Measurements from ENCODE around the gene SFXN1.
"Not testable (repeated sequence)": the region's sequence is repeated elsewhere in the genome, so short reads cannot be mapped to it uniquely, and the experiment has no call there.

Gene SFXN1

GRCh38 chr5:175447571-175447970 is 30.8 kb upstream of the SFXN1 start:
- no peak overlapping the region for H3K14ac ChIP-seq (ENCODE audit: low read length)
- H4K8ac ChIP-seq (ENCODE audit: low read depth, low read length), result no peak overlapping the region
- no peaks in the 10 kb centered on the region for H3K36me3 ChIP-seq (ENCODE audit: control insufficient read depth in 1 of 2, insufficient read depth in 2 of 2, low read length in 2 of 2)
- no peak overlapping the region for H2BK5ac ChIP-seq (ENCODE audit: low read depth, low read length, poor library complexity)
- H3K4me1 ChIP-seq (ENCODE audit: control insufficient read depth in 1 of 2, insufficient read depth in 2 of 2, low read length in 2 of 2), result peaks cover 8 to 12% of the 10 kb centered on the region in 2 experiments
- H3K9me3 ChIP-seq (ENCODE audit: insufficient read depth, low read depth, low read length), result no peaks in the 10 kb centered on the region
- H3K79me1 ChIP-seq (ENCODE audit: low read length), result peaks cover 2% of the 10 kb centered on the region
- H2AFZ ChIP-seq (ENCODE audit: insufficient read depth, low read length, poor library complexity), result no peak overlapping the region
- no peak overlapping the region for H3K4me3 ChIP-seq (ENCODE audit: low read depth, low read length)
- no peak overlapping the region for H2BK12ac ChIP-seq (ENCODE audit: low read length)
- no peak overlapping the region for H3K27ac ChIP-seq (ENCODE audit: low read depth, low read length)
- no peak overlapping the region for H3K4ac ChIP-seq (ENCODE audit: low read depth, low read length)
- DNase-seq, result no peak
- H3K9ac ChIP-seq (ENCODE audit: low read length), result no peak overlapping the region
- H4K91ac ChIP-seq (ENCODE audit: low read depth, low read length), result no peak overlapping the region
- no peak overlapping the region for H3K18ac ChIP-seq (ENCODE audit: low read length)
- no peak overlapping the region for H2BK120ac ChIP-seq (ENCODE audit: insufficient read depth, low read length, poor library complexity)
- no peak overlapping the region for H4K12ac ChIP-seq (ENCODE audit: low read depth, low read length)
- no peak overlapping the region for H3K23ac ChIP-seq (ENCODE audit: low read length)
- WGBS (ENCODE audit: extremely low coverage, insufficient coverage, insufficient read length), result no CpG with 5 or more reads among the region's 2 CpGs
- H2AK5ac ChIP-seq (ENCODE audit: low read length), result no peak overlapping the region
- H3K79me2 ChIP-seq (ENCODE audit: control insufficient read depth, insufficient read depth, low read length, poor library complexity), result no peaks in the 10 kb centered on the region
- H3K4me2 ChIP-seq (ENCODE audit: low read length), result no peak overlapping the region
- peaks cover 19% of the 10 kb centered on the region for H3K27me3 ChIP-seq (ENCODE audit: insufficient read depth, low read length)

- Histone ChIP-seq H3K79me1 (ENCODE audit: low read length) (peaks cover 2% of the 10 kb centered on the region), H3K18ac (ENCODE audit: low read length) (no peak overlapping the region), H4K91ac (ENCODE audit: low read depth, low read length) (no peak overlapping the region), H3K4me3 (ENCODE audit: low read depth, low read length) (no peak overlapping the region), H4K8ac (ENCODE audit: low read depth, low read length) (no peak overlapping the region), H2AK5ac (ENCODE audit: low read length) (no peak overlapping the region), H3K9ac (ENCODE audit: low read length) (no peak overlapping the region), H3K79me2 (ENCODE audit: control insufficient read depth, insufficient read depth, low read length, poor library complexity) (no peaks in the 10 kb centered on the region), H3K9me3 (ENCODE audit: insufficient read depth, low read depth, low read length) (no peaks in the 10 kb centered on the region), H2BK12ac (ENCODE audit: low read length) (no peak overlapping the region), H3K4ac (ENCODE audit: low read depth, low read length) (no peak overlapping the region), H3K4me2 (ENCODE audit: low read length) (no peak overlapping the region), H2BK5ac (ENCODE audit: low read depth, low read length, poor library complexity) (no peak overlapping the region), H3K4me1 (ENCODE audit: control insufficient read depth in 1 of 2, insufficient read depth in 2 of 2, low read length in 2 of 2) (peaks cover 8 to 12% of the 10 kb centered on the region in 2 experiments), H2AFZ (ENCODE audit: insufficient read depth, low read length, poor library complexity) (no peak overlapping the region), H3K23ac (ENCODE audit: low read length) (no peak overlapping the region), H3K27ac (ENCODE audit: low read depth, low read length) (no peak overlapping the region), H4K12ac (ENCODE audit: low read depth, low read length) (no peak overlapping the region), H3K36me3 (ENCODE audit: control insufficient read depth in 1 of 2, insufficient read depth in 2 of 2, low read length in 2 of 2) (no peaks in the 10 kb centered on the region), H3K14ac (ENCODE audit: low read length) (no peak overlapping the region), H2BK120ac (ENCODE audit: insufficient read depth, low read length, poor library complexity) (no peak overlapping the region), H3K27me3 (ENCODE audit: insufficient read depth, low read length) (peaks cover 18% of the 10 kb centered on the region)
- DNase-seq, result no peak
- WGBS (ENCODE audit: extremely low coverage, insufficient coverage, insufficient read length), result no CpG with 5 or more reads among the region's 3 CpGs
Observed at GRCh38 chr5:175448276-175448675, 30.1 kb upstream of the SFXN1 start.

- Histone ChIP-seq H3K14ac (ENCODE audit: low read length) (no peak overlapping the region), H3K4me2 (ENCODE audit: low read length) (no peak overlapping the region), H4K91ac (ENCODE audit: low read depth, low read length) (no peak overlapping the region), H3K9me3 (ENCODE audit: insufficient read depth, low read depth, low read length) (no peaks in the 10 kb centered on the region), H3K4me3 (ENCODE audit: low read depth, low read length) (no peak overlapping the region), H3K79me1 (ENCODE audit: low read length) (no peaks in the 10 kb centered on the region), H3K36me3 (ENCODE audit: control insufficient read depth in 1 of 2, insufficient read depth in 2 of 2, low read length in 2 of 2) (no peaks in the 10 kb centered on the region), H4K12ac (ENCODE audit: low read depth, low read length) (no peak overlapping the region), H2BK12ac (ENCODE audit: low read length) (no peak overlapping the region), H3K18ac (ENCODE audit: low read length) (no peak overlapping the region), H3K4me1 (ENCODE audit: control insufficient read depth in 1 of 2, insufficient read depth in 2 of 2, low read length in 2 of 2) (peaks cover 0 to 5% of the 10 kb centered on the region in 2 experiments), H4K8ac (ENCODE audit: low read depth, low read length) (no peak overlapping the region), H2AFZ (ENCODE audit: insufficient read depth, low read length, poor library complexity) (no peak overlapping the region), H3K9ac (ENCODE audit: low read length) (no peak overlapping the region), H2AK5ac (ENCODE audit: low read length) (no peak overlapping the region), H3K27me3 (ENCODE audit: insufficient read depth, low read length) (no peaks in the 10 kb centered on the region), H3K79me2 (ENCODE audit: control insufficient read depth, insufficient read depth, low read length, poor library complexity) (no peaks in the 10 kb centered on the region), H3K4ac (ENCODE audit: low read depth, low read length) (no peak overlapping the region), H2BK5ac (ENCODE audit: low read depth, low read length, poor library complexity) (no peak overlapping the region), H3K23ac (ENCODE audit: low read length) (no peak overlapping the region), H2BK120ac (ENCODE audit: insufficient read depth, low read length, poor library complexity) (no peak overlapping the region), H3K27ac (ENCODE audit: low read depth, low read length) (no peak overlapping the region)
- DNase-seq, result no peak
- WGBS (ENCODE audit: extremely low coverage, insufficient coverage, insufficient read length), result no CpG with 5 or more reads among the region's 2 CpGs
Observed at GRCh38 chr5:175452166-175452565, 26.2 kb upstream of the SFXN1 start.

- H3K9ac ChIP-seq (ENCODE audit: low read length); H3K4me2 ChIP-seq (ENCODE audit: low read length); H3K4ac ChIP-seq (ENCODE audit: low read depth, low read length); H2BK5ac ChIP-seq (ENCODE audit: low read depth, low read length, poor library complexity); H2AFZ ChIP-seq (ENCODE audit: insufficient read depth, low read length, poor library complexity); H4K91ac ChIP-seq (ENCODE audit: low read depth, low read length); H3K18ac ChIP-seq (ENCODE audit: low read length); H2BK120ac ChIP-seq (ENCODE audit: insufficient read depth, low read length, poor library complexity); H3K79me2 ChIP-seq (ENCODE audit: control insufficient read depth, insufficient read depth, low read length, poor library complexity); H3K14ac ChIP-seq (ENCODE audit: low read length); H4K8ac ChIP-seq (ENCODE audit: low read depth, low read length); H3K36me3 ChIP-seq (ENCODE audit: control insufficient read depth in 1 of 2, insufficient read depth in 2 of 2, low read length in 2 of 2); H3K4me3 ChIP-seq (ENCODE audit: low read depth, low read length); H3K27ac ChIP-seq (ENCODE audit: low read depth, low read length); H3K23ac ChIP-seq (ENCODE audit: low read length); H3K4me1 ChIP-seq (ENCODE audit: control insufficient read depth in 1 of 2, insufficient read depth in 2 of 2, low read length in 2 of 2); H2AK5ac ChIP-seq (ENCODE audit: low read length); H3K79me1 ChIP-seq (ENCODE audit: low read length); H4K12ac ChIP-seq (ENCODE audit: low read depth, low read length); H2BK12ac ChIP-seq (ENCODE audit: low read length); H3K9me3 ChIP-seq (ENCODE audit: insufficient read depth, low read depth, low read length); H3K27me3 ChIP-seq (ENCODE audit: insufficient read depth, low read length): not testable (repeated sequence)
- no CpG with 5 or more reads among the region's 5 CpGs for WGBS (ENCODE audit: extremely low coverage, insufficient coverage, insufficient read length)
- peak; percentile 51 to 78 for DNase-seq
Observed at GRCh38 chr5:175454338-175454737, 24.0 kb upstream of the SFXN1 start.
